HG03095 (cell line): ENCODE measurements around the gene PTPRM.

Experiments
- ATAC-seq: cut with Tn5 transposase; IDR thresholded peaks from one replicate; pipeline ENCODE4 v1.9.1; 2021; ENCODE audit warnings: moderate library complexity; ENCODE audit not compliant: unreplicated experiment

PTPRM gene

DNA sequence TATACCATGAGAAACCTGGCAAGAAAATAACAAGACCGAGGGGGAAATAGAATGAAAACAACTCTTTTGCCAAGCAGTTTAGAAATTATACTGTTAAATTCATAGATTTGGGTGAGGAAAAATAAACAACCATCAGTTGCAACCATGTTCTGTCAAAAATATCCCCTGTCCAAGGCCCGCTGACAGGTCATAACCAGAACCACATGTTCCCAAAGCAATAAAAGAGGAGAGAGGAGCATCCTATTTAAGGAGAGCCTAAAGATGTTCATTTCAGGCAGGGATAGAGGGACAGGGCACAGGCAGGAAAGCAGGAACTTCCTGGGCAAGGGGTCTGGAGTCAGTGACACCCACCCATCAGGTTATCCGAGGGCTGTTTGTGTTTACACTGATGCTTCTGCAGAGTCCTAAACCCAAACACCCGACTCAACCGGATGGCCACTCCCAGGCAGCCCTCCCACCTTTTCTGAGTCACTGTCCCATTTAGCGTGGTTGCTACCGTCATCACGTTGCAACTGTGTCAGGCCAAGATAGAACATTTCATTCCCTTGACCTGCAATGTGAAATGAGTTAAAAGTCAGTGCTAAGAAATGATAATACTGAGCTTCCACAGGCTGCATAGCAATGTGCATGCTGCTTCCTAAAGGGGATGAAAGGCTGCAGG lies 573.9 kb downstream of the PTPRM start:
- ATAC-seq, result no peak

DNA sequence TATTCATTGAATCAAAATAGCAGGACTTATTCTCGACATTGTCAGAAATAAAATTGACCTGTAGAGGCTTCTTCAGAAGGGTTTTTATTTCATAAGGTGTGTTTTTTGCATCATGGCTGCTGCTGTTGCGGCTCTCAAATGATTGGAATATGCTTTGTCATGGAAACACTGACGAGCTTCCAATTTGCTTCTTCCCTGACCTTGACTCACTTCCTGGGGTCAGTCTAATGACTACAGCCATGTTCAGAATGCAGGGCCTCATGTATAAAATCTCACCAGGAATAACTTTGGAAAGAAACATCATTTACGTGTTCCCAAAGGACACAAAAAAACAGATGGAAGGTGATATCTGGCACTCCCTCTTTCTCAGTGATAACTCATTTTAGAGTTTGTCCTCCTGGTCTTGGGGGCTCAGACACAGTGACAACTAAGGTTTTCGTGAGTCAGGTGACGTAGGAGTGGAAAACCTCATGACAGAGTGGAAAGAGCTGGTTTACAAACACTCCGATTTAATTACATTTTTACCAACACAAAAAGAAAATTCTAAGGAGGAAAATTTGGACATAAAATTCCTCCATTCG lies 575.1 kb downstream of the PTPRM start:
- ATAC-seq, result no peak

DNA sequence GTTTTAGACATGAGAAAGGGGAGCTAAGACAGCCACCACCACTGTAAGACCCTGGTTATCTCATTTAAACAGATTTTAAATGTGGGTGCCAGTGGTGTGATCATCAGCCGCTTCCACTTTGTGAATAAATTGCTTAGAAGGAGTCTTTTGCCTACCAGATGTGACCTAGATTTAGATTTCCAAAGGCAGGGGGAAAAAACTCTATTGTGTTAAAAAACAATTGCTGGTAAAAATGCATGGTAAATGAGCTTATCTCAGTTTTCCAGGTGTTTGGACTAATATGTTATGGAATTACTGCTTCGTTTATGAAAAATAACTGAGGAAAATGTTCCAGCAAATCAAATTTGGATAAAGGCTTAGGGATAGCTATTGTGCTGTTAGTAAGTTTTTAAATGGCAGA lies 575.8 kb downstream of the PTPRM start:
- no peak for ATAC-seq

DNA sequence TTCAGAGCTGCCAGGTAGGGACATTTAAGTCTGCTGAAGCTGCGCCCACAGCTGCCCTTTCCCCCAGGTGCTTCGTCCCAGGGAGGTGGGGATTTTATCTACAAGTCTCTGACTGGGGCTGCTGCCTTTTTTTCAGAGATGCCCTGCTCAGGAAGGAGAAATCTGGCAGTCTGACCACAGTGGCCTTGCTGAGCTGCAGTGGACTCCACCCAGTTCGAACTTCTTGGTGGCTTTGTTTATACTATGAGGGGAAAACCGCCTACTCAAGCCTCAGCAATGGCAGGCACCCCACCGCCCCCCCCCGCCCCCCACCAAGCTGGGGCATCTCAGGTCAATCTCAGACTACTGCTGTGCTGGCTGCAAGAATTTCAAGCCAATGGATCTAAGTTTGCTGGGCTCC lies 584.1 kb downstream of the PTPRM start:
- ATAC-seq, result no peak

DNA sequence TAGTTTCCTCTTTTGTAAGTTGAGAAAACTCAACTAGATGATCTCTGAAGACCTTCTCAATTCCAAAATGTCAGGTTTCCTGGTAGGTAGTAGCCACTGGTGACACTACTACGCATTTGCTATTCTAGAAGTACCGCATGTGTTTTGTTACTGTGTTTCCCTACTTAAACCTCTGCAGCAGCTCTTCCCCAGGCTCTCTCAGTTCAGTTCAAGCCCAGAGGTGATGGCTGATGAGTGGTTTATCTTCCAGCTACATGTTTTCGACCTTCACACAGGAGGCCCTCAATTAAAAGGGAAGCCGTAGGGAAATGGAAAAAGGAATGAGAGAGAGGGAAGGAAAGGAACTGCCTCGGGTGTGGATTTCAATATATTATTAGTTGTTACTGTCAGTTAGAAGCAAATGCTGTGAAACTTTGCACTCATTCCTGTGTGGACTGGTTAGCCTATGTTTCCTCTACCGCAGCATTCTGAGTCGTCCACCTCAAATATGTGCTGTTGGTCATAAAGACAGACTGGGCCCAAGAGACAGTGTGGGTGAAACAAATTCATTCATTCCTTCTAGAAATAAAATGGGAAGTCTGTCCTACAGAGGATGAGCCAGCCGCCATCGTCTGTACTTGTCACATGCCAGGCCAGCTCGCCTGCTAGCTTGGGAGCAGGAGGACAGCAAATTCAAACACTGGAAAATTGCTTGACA lies 586.9 kb downstream of the PTPRM start:
- no peak for ATAC-seq

DNA sequence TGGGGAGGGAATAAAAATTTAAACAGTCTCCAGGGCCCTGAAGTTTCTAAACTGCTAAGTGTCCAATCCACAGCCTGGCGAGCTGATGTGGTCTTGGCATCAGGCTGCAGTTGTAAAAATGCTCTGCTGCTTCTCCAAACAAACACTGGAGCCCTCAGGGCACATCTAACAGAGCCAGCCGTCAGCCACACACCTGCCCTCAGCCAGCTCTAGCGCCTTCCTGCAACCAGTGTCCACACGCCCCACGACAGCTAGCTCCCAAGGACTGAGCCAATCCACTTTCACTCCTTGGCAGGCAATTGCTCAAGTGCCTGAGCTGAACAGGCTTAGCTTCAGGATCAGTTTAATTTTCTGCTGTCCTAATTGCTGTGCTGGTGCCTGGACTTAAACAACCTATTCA lies 595.7 kb downstream of the PTPRM start:
- ATAC-seq, result no peak

DNA sequence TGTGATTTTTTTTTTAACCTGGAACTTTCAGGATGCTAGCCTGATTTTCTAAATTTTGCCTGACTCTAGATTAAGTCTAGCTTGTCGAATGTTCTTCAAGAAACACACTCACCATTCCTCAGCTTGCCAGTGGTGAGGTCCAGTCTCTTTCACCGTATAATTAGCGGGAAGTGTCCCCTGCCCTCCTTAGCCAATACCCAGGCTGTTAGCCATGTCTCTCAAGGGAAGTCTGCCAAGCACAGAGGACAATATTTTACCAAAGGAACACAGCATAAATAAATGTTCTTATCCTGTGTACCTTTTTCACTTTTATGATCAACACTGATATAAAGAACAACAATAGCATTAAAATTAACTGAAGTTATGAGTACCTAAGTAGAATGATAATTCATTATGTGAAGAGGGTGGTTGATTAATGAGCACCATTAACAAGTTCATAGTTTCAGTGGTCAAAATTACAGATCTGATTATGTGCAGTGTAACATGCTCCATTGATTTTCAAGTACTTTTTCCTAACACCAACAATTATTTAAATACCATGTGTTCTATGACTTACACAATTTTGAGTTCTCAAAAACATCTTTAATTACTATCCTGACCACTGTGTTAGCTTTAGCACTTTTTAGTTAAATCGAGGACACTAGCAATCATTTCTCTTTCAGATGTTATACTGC lies 596.3 kb downstream of the PTPRM start:
- ATAC-seq, result no peak

DNA sequence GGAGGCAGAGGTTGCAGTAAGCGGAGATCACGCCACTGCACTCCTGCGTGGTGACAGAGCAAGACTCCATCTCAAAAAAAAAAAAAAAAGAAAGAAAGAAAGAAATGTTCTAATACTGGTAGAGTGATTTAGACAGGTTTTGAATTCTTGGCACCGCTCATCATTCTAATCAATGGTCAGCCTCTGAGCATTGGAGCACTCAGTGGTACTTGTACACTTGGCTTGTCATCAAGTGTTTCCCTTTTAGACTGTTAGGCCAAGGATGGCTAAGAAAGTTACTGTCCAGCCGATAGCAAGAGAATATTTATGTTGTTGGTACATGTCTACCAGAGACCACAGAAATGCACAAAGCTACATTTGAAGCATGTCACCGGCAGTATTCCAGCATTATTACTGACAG lies 598.0 kb downstream of the PTPRM start:
- no peak for ATAC-seq

DNA sequence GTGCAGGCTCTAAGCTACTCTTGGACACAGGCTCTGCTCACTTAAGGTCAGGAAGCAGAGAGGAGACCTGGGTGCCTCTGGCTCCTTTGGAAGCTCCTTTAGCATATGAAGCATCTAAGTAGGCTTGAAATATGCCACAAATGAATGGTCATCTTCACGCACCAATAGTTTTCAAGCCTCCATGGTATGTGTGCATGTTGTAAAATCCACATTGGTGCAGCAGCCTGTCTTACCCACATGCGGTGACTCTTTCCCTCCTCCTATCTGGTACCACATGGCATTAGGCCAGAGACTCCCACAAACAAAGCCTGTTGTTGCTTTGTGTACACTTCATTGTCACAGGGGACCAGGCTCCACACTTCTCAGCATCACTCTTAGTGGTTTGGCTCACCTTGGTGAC lies 599.9 kb downstream of the PTPRM start:
- no peak for ATAC-seq

DNA sequence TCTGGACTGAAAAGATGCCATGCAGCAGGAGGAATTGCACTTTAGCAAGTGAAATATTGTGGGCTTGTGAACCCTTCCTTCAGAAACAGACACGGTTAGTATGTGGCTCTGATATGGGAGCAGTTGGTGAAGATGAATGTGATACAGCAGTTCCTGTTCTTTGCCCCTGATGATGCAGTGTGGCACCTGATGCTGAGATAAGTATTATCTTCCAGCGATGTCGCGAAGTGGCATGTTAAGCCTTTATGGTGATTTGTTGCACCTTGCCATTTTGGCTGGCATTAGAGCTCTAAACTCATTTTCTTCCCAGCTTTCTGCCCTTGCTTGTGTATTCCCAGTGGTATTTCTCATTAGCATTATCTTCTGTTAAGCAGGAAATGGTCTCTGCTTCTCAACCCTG lies 600.6 kb downstream of the PTPRM start:
- ATAC-seq, result no peak

DNA sequence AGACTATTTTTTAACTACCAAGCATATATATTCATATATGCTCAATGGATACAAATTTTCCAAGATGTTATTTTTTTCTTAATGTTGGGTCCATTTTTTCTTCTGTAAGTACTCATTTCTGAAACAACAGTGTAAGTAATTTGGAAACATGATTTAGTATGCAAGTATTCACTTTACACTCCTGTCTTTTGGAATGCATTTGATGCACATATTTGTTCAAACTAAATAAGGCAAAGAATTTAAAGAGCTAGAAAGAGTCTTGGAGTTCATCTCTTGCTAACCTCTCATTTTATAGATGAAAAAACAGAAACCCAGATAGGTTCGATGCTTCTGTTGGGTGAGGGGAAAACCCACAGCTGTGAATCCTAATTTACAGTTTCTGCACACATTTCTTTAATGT lies 602.6 kb downstream of the PTPRM start:
- no peak for ATAC-seq

DNA sequence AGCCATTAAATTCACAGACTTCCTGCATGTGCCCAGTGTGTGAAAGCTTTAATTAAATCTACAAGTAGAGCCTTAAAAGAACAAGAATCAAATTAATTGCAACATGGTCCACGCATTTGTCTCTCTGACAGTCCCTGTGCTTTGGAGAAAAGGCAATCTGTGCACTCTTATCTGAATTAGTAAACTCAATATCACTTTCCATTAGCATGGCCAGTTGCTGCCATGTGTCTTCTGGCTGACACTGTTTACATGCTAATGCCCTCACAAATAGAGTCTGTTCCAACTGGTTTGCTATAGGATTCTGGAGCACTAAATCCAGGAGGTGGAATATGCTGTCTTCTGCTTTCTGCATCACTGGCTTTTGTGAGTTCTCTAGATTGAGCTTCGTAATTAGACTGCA lies 607.7 kb downstream of the PTPRM start:
- no peak for ATAC-seq

DNA sequence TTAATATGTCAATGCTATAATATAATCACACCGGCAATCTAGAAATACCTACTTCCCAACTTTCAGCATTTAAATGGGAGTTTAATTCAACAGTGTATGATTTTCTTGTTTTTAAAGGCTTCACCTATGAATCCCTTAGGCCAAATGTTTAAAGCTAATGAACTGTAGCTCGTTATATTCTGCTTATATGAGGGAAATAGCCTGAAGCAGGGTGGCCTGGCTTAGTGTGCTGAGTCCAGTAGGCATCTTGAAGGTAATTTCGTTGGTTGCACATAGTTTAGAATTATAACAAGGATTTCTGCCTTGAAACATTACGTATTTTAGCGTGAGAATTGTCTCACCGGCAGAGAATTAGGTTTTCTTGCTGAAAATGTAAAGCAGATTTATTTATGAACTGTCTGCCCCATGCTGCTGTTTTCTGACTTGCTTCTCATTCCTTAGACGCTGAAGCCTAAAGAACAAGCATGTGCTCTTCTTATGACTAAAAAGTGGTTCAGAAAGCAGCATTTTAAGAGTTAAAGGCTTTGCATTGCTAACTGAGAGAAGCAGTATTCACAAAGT lies 608.5 kb downstream of the PTPRM start:
- ATAC-seq, result no peak

DNA sequence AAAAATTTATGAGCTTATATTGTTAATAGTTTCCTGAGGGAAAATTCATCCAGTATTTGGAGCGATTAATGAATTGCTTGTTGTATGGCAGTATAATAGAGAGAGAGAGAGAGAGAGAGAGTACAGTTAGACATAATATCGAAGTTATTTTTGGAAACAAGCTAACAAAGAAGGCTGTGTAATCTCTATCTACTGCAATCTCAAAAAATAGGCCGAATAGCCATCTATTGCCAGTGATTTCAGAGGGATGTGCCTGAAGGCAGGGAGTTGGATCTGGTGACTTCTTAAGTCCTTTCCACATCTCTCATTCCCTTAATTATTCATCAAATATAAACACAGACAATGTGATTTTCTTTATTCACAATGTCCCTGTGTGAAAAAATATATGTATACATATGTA lies 609.0 kb downstream of the PTPRM start:
- ATAC-seq, result no peak

DNA sequence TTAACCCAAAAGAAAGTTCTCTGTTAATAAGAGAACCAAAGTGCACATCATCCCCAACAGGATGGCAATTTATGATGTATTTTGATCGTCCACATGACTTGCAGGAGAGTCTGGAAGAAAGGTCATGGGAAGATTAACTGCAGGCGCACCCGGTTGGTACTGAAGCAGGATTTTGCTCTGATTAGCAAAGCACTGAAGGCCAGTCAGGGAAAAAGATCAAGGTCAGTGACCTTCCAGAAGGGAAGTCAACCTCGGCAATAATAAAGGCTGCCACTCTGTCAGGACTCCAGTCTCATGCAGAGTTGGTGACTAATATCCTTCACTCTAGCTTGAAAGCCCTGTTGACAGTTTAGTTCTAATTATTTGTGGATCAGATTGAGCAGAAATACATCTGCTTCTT lies 609.4 kb downstream of the PTPRM start:
- no peak for ATAC-seq

DNA sequence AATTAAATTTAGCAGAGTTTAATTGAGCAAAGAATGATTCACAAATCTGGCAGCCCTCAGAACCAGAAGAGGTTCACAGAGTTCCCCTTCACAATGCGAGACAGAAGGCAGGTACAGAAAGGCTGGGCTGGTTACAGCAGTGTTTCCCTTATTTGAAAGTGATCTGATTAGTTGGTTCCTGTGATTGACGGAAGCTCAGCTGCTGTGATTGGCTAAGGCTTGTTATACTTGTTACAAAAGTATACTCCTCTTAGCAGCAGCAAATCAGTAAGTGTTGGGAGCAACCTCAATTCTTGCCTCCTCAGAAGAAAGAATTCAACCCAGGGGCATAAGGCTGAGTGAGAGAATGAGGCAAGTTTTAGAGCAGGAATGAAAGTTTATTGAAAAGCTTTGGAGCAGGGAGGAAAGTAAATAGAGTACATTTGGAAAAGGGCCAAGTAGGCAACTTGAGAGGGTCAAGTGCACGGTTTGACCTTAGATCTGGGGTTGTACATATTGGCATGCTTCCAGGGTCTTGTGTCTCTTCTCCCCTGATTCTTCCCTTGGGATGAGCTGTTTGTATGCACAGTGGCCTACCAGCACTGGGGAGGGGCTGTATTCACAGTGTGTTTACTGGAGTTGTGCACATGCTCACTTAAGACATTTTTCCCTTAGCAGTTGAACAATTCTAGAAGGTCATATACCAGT lies 610.4 kb downstream of the PTPRM start:
- no peak for ATAC-seq

DNA sequence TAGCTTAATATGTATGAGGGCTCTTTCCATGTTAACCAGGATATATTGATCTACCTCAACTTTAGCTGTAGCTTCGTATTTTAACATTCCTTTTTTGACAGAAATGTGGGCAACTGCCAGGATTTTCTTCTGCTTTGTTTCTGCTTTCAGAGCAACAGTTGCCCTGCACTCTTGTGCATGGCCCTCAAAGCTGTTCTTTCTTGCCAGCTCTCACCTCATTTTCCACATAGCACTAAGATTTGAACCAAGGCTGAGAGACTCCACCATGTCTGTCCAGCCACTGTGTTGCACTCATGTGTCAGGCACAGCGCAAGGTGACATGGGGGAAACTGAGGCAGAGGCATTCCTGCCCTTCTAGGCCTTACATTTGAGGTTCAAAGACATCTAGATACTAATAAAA lies 619.3 kb downstream of the PTPRM start:
- no peak for ATAC-seq

DNA sequence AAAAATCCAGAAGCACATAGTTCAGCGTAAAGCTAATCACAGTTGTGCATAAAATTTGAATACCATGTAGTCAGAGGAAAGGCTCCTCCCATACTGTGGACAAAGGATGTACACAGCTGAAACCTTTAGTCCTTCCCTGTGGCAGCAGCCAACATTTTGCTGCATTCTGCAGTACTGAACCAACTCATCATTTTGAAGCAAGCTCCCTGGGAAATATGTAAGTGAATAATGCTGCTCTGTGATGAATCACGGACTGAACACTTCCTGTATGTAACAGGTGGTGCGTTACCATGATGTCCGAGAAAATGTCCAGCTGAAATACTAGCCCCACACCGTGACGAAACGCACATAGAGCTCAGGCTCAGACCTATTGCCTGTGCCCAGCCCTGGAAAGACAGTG lies 621.1 kb downstream of the PTPRM start:
- no peak for ATAC-seq

DNA sequence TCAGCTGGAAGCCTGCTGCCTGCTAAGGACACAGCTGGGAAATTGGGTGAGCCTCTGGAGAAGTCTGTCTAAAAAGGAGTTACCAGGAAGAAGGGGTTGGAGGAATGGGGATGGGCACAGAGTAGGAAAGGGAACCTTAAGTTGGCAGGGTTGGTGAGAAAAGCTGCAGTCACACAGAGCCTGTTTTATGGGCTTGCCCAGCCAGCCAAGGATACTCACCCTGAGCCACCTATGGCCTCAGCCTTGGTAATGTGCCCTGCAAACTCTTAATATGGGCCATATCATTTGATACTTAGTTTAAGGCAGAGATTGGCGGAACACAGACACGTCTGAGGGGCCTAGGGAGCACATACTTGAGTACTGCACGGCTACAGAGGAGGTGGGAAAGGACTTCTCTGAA lies 623.9 kb downstream of the PTPRM start:
- ATAC-seq, result no peak

DNA sequence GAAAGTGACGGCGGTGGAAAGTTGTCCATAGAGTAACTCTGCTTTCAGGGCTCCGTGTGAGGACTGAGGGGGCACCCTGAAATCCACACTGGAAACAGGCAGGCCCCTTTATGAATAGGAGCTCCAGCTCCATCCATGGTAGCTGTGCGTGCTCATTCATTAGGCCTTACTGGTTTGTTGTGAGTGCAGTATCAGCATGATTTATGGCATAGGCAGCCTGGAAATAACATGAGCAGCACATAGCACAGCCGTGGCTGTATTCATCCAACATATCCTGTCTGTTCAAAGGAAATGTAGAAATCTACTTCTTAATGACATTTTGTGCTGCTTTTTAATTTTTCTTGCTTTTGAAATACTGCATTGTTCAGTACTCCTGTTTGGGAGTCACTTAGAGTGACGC lies 627.3 kb downstream of the PTPRM start:
- no peak for ATAC-seq

DNA sequence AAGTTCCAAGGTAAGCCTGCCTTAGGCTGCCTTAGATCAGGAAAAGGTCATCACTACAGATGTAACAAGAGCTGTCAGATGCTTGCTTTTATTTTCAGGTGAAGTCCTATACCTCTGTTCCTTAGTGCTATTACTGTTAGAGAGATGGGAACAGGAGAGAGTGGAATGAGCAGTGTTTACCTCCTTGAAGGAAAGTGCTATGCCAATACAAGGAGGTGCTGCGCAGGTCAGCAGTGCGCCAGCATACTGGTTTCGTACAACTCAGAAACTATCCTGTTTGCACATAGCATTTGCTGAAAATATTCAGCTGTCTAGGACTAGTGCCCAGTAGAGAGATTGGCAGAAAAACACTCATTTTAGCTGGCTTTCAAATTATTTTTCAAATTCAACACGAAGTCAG lies 629.1 kb downstream of the PTPRM start:
- ATAC-seq, result no peak
